T-helper 22 cell (primary cell): ENCODE results near the gene ANGPT4.

Source experiments
- DNase-seq: peaks from one replicate; pipeline ENCODE4 v3.0.0-alpha.2; 2020; ENCODE audit warnings: low read depth

ANGPT4 gene, protein sequence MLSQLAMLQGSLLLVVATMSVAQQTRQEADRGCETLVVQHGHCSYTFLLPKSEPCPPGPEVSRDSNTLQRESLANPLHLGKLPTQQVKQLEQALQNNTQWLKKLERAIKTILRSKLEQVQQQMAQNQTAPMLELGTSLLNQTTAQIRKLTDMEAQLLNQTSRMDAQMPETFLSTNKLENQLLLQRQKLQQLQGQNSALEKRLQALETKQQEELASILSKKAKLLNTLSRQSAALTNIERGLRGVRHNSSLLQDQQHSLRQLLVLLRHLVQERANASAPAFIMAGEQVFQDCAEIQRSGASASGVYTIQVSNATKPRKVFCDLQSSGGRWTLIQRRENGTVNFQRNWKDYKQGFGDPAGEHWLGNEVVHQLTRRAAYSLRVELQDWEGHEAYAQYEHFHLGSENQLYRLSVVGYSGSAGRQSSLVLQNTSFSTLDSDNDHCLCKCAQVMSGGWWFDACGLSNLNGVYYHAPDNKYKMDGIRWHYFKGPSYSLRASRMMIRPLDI

DNA sequence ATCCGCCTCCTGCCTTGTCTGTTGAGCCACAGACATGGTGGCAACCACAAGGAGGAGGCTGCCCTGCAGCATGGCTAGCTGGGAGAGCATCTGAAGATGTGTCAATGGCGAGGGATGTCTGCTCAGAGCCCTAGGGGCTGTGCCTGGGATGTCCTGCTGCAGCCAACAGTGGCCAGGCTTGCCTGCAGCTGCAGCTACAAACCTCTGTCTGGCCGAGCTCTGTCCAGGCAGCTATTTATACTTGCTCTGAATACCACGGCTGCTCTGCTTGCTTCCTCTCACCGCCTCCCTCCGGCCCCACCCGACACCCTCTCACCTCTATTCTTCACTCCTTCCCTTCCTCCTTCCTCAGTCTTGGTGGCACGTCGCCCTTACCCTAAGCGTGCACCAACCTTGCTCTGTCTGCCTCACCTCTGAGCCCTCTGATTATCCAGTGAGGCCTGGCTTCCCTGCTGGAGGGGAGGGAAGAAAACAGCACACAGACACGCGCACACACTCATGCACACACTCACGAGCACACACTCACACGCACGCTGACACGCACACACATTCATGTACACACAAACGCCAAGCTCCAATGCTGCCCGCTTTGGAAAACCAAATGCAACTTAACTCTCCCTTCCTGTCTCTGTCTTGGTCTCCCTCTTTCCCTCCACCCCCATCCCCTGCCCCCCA, at the start of gene ANGPT4:
Gene ANGPT4, minus strand, starts transcription at position 210 of the 675 bp plus-strand sequence. Its CDS starts 120 bp downstream, at position 90.
- no peak for DNase-seq

GRCh38 chr20:963795-964194, 47.7 kb upstream of the ANGPT4 start:
- no peak for DNase-seq

GRCh38 chr20:962683-963082, 46.5 kb upstream of the ANGPT4 start:
- DNase-seq = no peak

- DNase-seq = no peak
These were observed 46.1 kb upstream of the ANGPT4 start for GRCh38 chr20:962223-962622.

GRCh38 chr20:961768-962167, 45.6 kb upstream of the ANGPT4 start:
- no peak for DNase-seq

GRCh38 chr20:959996-960615, 44.0 kb upstream of the ANGPT4 start:
- no peak for DNase-seq

- DNase-seq = no peak
These were observed 43.0 kb upstream of the ANGPT4 start for GRCh38 chr20:958936-959815.

- DNase-seq = no peak
These were observed 41.4 kb upstream of the ANGPT4 start for GRCh38 chr20:957544-957943.

- DNase-seq = peak; percentile 34
These were observed 40.3 kb upstream of the ANGPT4 start for GRCh38 chr20:956330-956951.

DNA sequence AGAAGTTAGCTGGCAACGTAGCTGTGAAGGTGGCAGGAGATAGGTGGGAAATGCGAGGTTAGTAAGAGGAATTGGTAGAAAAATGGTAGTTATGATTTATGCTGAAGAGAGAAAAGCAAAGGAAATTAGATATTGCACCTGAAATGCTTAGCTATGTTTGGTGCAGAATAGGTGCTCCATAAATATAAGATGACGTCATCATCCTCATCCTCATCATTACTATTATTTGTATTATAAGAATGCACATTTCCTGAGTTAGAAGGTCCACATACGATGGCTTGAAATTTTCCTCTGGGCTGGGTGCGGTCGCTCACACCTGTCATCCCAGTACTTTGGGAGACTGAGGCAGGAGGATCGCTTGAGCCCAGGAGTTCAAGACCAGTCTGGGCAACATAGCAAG, 39.5 kb upstream of the ANGPT4 start:
- DNase-seq = no peak

DNA sequence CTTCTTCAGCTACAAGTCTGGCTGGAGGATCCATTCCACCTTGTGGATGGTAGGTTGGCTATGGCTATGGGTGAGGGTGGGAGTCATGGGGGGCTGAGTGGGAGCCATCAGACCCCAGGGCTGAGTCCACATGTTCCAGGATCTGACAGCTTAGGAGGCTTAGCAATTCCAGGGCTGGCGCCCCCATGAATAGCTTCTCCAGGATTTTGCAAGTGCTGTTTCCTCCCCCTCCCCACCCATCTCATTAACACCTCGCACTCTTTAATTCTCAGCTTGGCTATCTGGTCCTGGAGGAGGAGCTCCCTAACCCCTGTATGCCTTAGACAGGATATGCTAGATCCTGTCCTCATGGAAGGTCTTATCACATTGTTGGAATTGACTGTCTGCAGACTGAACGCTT, 39.0 kb upstream of the ANGPT4 start:
- DNase-seq = no peak

DNA sequence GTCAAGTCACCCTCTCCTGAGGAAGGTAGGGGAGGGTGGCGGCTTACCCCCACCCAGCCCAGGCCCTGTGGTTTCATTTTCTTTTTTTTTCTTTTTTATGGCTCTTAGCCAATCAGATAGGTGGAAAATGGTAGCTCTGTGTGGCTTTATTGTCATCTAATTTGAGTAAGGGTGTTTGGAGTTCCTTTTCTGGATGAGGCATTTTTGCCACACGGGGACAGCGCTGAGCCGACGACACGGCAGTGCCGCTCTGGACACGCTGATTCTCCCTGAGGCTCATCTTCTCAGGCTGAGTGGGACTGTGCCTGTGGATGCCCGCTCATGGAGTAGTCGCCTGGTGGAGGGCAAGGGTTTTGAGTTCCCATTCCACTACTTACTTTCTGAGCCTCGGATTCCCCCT, 37.6 kb upstream of the ANGPT4 start:
- DNase-seq = no peak

GRCh38 chr20:952196-952795, 36.2 kb upstream of the ANGPT4 start:
- no peak for DNase-seq

DNA sequence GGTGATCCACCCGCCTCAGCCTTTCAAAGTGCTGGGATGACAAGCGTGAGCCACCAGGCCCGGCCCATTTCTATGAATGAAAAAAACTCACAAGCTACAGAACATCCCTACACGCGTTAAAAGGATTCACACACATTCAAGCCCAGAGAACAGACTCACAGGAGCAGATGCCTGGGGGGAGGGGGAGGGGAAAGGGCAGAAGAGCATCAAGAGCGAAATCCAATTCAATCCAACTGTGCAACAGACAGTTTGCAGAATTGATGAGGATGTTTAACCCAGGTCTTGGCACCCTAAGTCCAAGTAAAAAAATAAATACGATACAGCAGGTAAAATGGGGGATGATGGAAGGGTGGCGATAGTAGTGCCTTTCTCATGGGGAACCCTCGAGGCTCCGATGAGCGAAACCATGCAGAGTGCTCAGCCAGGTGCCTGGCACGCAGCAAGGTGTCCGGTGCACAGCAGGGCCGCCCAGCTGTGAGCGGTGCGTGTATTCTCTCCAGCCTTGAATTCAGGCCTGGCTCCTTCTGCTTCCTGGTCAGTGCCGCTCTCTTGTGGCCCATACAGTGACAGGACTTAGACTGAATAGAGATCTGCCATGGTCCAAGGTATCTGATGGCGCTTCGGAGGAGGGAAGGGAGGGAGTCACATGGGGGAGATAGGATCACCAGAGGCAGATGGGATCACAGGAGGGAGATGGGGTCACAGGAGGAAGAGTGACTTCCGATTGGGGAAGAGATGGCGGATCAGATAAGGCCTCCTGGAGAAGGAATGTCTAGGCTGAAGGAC, 35.4 kb upstream of the ANGPT4 start:
- no peak for DNase-seq

DNA sequence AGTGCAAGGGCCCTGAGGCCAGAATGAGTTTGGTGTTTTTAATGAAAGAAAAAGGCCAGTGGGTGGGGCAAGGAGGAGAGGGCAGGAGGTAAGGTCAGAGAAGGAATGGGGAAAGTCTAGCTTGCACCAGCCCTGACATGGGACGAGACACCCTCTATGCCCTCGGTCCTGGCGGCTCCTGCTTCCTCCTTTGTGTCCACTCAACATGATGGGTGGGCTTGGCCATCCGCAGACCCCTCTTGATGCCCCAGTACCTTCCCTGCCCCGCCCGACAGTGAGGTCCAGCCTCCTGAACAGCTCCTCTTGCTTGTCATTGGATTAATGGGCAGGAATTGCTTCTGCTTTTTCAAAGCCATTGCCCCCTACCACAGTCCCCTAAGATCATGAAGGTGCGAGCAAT, 33.6 kb upstream of the ANGPT4 start:
- DNase-seq = no peak

DNA sequence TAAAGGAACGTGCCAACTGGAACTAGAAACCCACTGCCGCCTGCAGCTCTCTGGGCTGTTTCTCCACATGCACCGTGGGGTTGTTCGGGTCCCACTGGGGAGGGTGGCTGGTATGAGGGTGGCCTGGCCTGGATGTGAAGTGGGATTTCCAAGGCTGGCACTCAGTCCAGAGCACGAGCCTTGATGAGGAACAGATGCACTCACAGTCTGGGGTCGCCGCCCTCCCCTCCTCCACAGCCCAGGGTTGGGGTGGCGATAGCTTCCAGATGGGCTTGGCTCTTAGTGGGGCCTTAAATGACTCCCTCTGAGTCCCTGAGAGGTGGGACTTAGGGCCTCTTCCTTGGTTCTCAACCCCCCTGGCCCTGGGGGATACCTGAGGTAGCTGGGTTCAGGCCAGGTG, 30.7 kb upstream of the ANGPT4 start:
- DNase-seq = no peak

DNA sequence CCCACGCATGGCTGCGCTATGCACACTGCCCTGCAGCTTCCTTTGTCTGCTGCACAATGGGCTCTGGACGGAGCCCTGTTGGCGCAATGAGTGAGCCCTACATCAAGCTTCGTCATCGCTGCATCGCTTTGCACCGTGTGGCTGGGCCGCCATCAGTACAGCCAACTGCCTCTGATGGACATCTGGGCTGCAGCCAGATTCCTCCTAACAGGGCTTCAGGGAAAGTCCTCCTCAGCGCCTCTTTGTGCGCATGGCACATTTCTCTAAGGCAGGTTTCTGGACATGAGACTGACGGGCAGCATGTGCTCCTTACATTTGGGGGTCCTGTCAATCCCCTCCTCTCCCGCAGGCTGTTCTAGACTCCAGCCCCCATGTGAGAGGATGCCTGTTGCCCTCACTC, 29.7 kb upstream of the ANGPT4 start:
- no peak for DNase-seq

GRCh38 chr20:944774-945410, 28.8 kb upstream of the ANGPT4 start:
- DNase-seq = no peak

DNA sequence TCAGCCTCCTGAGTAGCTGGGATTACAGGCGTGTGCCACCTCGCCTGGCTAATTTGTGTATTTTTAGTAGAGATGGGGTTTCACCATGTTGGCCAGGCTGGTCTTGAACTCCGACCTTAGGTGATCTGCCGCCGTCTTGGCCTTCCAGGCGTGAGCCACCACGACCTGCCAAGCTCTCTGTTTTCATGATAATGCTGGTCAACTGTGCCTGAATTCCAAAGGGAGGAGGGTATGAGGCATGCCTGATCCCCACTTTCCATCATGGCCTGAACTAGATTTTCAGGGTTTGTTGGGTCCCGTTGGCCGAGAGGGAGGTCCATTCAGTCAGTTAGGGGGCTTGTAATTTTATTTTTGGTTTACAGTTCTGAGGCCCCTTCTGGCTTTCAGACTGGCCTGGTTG, 28.0 kb upstream of the ANGPT4 start:
- no peak for DNase-seq

GRCh38 chr20:942611-943010, 26.5 kb upstream of the ANGPT4 start:
- no peak for DNase-seq
